Measurements from ENCODE around the gene ICE2.

- TF ChIP-seq POLR2A (IDR thresholded peaks at IDR 0.05) (no peak), POLR2AphosphoS5 (IDR thresholded peaks at IDR 0.05) (no peak)
Measured at GRCh38 chr15:60426870-60427508, 52.0 kb downstream of the ICE2 start.

Measured in breast epithelium (tissue), 3 donors.